Measurements from ENCODE around the gene TADA2A. TPM values are rescaled to one million over a fixed set of nuclear protein-coding genes. Genes with fewer than 3 reads are reported as not detected.
"Not testable (repeated sequence)": the region's sequence is repeated elsewhere in the genome, so short reads cannot be mapped to it uniquely, and the experiment has no call there.

Gene TADA2A
- total RNA-seq, 2 experiments from 2014 or later: 6.7 to 8.0 TPM

- CTCF ChIA-PET: no interaction called here
- H3K9me3 Mint-ChIP-seq: no peaks in the 10 kb centered on the region
These were observed 6.2 kb upstream of the TADA2A start for GRCh38 chr17:37400505-37400904.

GRCh38 chr17:37405522-37405921 is 1.2 kb upstream of the TADA2A start:
- H3K27me3 ChIP-seq (ENCODE audit: control insufficient read depth in 1 of 2, insufficient read depth in 2 of 2, low read length in 2 of 2); H3K36me3 ChIP-seq (ENCODE audit: insufficient read depth, low read length); POLR2A ChIA-PET; DNase-seq; H3K27ac ChIP-seq (ENCODE audit: low read depth in 1 of 2, low read length in 2 of 2); H3K9me3 ChIP-seq (ENCODE audit: control insufficient read depth in 1 of 2, insufficient read depth in 1 of 2, low read length in 2 of 2); H3K4me3 ChIP-seq (ENCODE audit: low read length); ATAC-seq (ENCODE audit: poor library complexity); H3K27me3 Mint-ChIP-seq; H3K9me3 Mint-ChIP-seq: not testable (repeated sequence)
- peak overlapping the region; percentile 94 for H3K4me3 Mint-ChIP-seq
- peaks cover 27% of the 10 kb centered on the region for H3K4me1 ChIP-seq (ENCODE audit: insufficient read depth, low read length)
- CTCF ChIA-PET: interaction anchor here (1.6 kb wide), 1 partner anchor 32 kb away, joined by 5 read pairs; no protein-coding TSS in a partner anchor
- peaks cover 43% of the 10 kb centered on the region for H3K4me1 Mint-ChIP-seq (ENCODE audit: low read depth)
- H3K27ac Mint-ChIP-seq: peak overlapping the region; percentile 88
- H3K36me3 Mint-ChIP-seq (ENCODE audit: low read depth): peaks cover 16% of the 10 kb centered on the region
- intact Hi-C loops (cut with DNase I, micrococcal nuclease): loop anchor here (1.0 to 5.0 kb wide), 3 partner anchors 82 to 458 kb away; partner anchors contain the start of genes DUSP14 (in 2 of the 2) and AATF (in 1 of the 2)

More at GRCh38 chr17:37400505-37400904, 6.2 kb upstream of the TADA2A start:
- Mint-ChIP-seq H3K27me3 (no peaks in the 10 kb centered on the region), H3K4me3 (no peak overlapping the region), H3K4me1 (ENCODE audit: low read depth) (peaks cover 31% of the 10 kb centered on the region), H3K27ac (no peak overlapping the region), H3K36me3 (ENCODE audit: low read depth) (no peaks in the 10 kb centered on the region)
- TF ChIP-seq CTCF (IDR thresholded peaks at IDR 0.05): no peak
- Histone ChIP-seq H3K27ac (ENCODE audit: low read depth in 1 of 2, low read length in 2 of 2) (no peak overlapping the region), H3K4me1 (ENCODE audit: insufficient read depth, low read length) (peaks cover 2% of the 10 kb centered on the region), H3K4me3 (ENCODE audit: low read length) (no peak overlapping the region), H3K27me3 (ENCODE audit: control insufficient read depth in 1 of 2, insufficient read depth in 2 of 2, low read length in 2 of 2) (no peaks in the 10 kb centered on the region), H3K36me3 (ENCODE audit: insufficient read depth, low read length) (no peaks in the 10 kb centered on the region), H3K9me3 (ENCODE audit: control insufficient read depth in 1 of 2, insufficient read depth in 1 of 2, low read length in 2 of 2) (no peaks in the 10 kb centered on the region)
- intact Hi-C loops (cut with DNase I, micrococcal nuclease): no loop called here
- DNase-seq (no peak), ATAC-seq (ENCODE audit: poor library complexity) (no peak)
- POLR2A ChIA-PET: no interaction called here

- H3K27ac Mint-ChIP-seq: peak overlapping the region; percentile 88
- ChIA-PET CTCF (no interaction called here), POLR2A (no interaction called here)
- DNase-seq: peak in 1 of 14 experiments; percentile 0
- TF ChIP-seq CTCF (IDR thresholded peaks at IDR 0.05): no peak
- peak overlapping the region; percentile 1 to 29 for H3K27ac ChIP-seq (ENCODE audit: low read depth in 1 of 2, low read length in 2 of 2)
- H3K4me1 ChIP-seq (ENCODE audit: insufficient read depth, low read length): peaks cover 27% of the 10 kb centered on the region
- no peak for ATAC-seq (ENCODE audit: poor library complexity)
- intact Hi-C loops (cut with DNase I, micrococcal nuclease): loop anchor here (1.0 to 5.0 kb wide), 5 partner anchors 45 to 459 kb away; partner anchors contain the start of genes DUSP14 (in 2 of the 2) and AATF (in 1 of the 2)
- H3K4me1 Mint-ChIP-seq (ENCODE audit: low read depth): peaks cover 46% of the 10 kb centered on the region
- no peaks in the 10 kb centered on the region for H3K9me3 ChIP-seq (ENCODE audit: control insufficient read depth in 1 of 2, insufficient read depth in 1 of 2, low read length in 2 of 2)
- peaks cover 22% of the 10 kb centered on the region for H3K36me3 Mint-ChIP-seq (ENCODE audit: low read depth)
- peak overlapping the region; percentile 66 for H3K4me3 ChIP-seq (ENCODE audit: low read length)
- peaks cover 3% of the 10 kb centered on the region for H3K36me3 ChIP-seq (ENCODE audit: insufficient read depth, low read length)
- H3K4me3 Mint-ChIP-seq: peak overlapping the region; percentile 94
- H3K9me3 Mint-ChIP-seq: no peaks in the 10 kb centered on the region
- no peaks in the 10 kb centered on the region for H3K27me3 Mint-ChIP-seq
- H3K27me3 ChIP-seq (ENCODE audit: control insufficient read depth in 1 of 2, insufficient read depth in 2 of 2, low read length in 2 of 2): no peaks in the 10 kb centered on the region
These were observed 591 bp upstream of the TADA2A start for GRCh38 chr17:37405955-37406634.

- Mint-ChIP-seq H3K4me1 (ENCODE audit: low read depth) (peaks cover 39% of the 10 kb centered on the region), H3K27ac (peak overlapping the region; percentile 92), H3K4me3 (peak overlapping the region; percentile 99), H3K36me3 (ENCODE audit: low read depth) (peaks cover 39% of the 10 kb centered on the region)
- H3K27ac ChIP-seq (ENCODE audit: low read depth in 1 of 2, low read length in 2 of 2); DNase-seq; H3K4me3 ChIP-seq (ENCODE audit: low read length); H3K9me3 Mint-ChIP-seq; H3K27me3 Mint-ChIP-seq; ATAC-seq (ENCODE audit: poor library complexity); H3K27me3 ChIP-seq (ENCODE audit: control insufficient read depth in 1 of 2, insufficient read depth in 2 of 2, low read length in 2 of 2); H3K9me3 ChIP-seq (ENCODE audit: control insufficient read depth in 1 of 2, insufficient read depth in 1 of 2, low read length in 2 of 2): not testable (repeated sequence)
- peaks cover 17% of the 10 kb centered on the region for H3K36me3 ChIP-seq (ENCODE audit: insufficient read depth, low read length)
- ChIA-PET CTCF (interaction anchor here (0.9 to 1.4 kb wide), 2 partner anchors 34 to 35 kb away, joined by 3 to 6 read pairs; no protein-coding TSS in a partner anchor), POLR2A (interaction anchor here (1.0 to 1.5 kb wide), 2 partner anchors 12 to 49 kb away, joined by 4 to 5 read pairs; no protein-coding TSS in a partner anchor)
- intact Hi-C loops (cut with DNase I, micrococcal nuclease): loop anchor here (5.0 kb wide), 2 partner anchors 79 to 461 kb away; partner anchors contain the start of genes AATF (in 1 of the 2) and DUSP14 (in 1 of the 2)
- peaks cover 27% of the 10 kb centered on the region for H3K4me1 ChIP-seq (ENCODE audit: insufficient read depth, low read length)
These were observed 1.4 kb downstream of the TADA2A start for GRCh38 chr17:37408145-37408479.
